Measurements from ENCODE around the gene GNG2.

GNG2 gene

DNA sequence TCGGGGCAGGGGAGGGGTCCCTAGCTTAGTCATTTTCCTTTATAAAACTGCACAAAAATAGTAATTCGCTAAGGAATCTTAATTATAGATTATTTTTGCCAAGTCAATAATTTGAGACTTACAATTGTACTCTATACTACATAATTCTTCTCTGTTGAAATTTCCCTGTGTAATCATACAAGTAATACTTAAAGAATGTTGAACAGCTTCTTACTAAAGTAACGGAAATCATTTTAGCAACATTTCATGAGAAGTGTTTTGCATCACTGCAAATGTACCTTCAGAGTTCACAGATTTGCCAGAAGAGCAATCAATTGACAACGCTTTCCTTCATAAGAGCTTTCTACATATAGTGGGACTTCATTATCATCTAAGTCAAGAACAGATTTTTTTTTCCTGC is 7.9 kb upstream of the GNG2 start:
- Histone ChIP-seq H3K36me3 (ENCODE audit: insufficient read depth, low read length) (no peaks in the 10 kb centered on the region), H3K4me1 (ENCODE audit: control insufficient read depth, insufficient read depth, low read length, unreplicated experiment) (peaks cover 23% of the 10 kb centered on the region), H3K27ac (ENCODE audit: low read depth, low read length) (peak overlapping the region; percentile 53), H3K79me2 (ENCODE audit: control insufficient read depth, insufficient read depth, low read length, unreplicated experiment) (no peaks in the 10 kb centered on the region), H3K4me3 (ENCODE audit: low read depth, low read length) (no peak overlapping the region; the same call in 1 of the 2 replicates), H2AFZ (ENCODE audit: low read length, unreplicated experiment) (no peak overlapping the region), H3K27me3 (ENCODE audit: insufficient read depth, low read length) (no peaks in the 10 kb centered on the region)

DNA sequence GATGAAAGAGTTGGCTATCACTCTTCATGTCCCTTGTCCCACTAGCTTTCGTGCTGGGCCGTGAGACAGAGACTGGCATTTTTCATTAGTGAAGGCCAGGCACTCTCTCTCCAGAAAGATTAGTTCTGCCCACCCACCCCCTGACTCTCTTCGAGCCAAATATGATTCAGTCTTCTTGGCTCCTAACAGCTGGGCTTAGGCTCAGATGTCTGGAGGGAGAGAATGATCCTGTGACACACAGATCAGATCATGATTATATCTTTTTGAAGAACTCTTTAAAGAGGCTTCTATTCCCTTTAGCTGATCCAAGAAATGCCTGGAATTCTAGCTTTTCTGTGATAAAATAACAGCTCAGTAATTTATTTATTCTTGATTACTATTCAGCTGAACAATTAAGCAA is 5.2 kb upstream of the GNG2 start:
- no peak overlapping the region for H3K27ac ChIP-seq (ENCODE audit: low read depth, low read length)

DNA sequence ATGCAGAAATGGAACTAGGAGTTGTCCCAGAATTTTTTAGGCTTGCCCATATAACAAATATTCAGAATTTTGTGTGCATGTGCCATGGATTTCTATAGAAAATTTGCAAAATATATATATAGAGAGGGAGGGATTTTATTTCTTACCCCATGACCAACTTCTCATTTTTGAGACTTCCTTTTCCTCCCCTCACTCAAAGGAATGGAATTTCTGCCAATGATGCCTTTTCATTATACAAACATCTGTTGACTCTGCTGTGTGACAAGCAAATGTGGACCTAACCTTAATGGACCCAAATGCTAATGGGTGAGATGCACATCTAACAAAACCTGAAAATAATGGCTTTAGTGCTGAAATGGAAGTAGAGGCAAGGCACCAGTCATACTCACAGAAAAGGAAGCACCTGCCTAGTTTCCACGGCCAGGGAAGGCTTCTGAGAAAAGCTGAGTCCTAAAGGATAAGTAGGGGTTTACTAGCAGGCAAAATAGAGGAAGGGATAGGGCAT is 3.6 kb upstream of the GNG2 start:
- no peaks in the 10 kb centered on the region for H3K79me2 ChIP-seq (ENCODE audit: control insufficient read depth, insufficient read depth, low read length, unreplicated experiment)
- no peak overlapping the region for H2AFZ ChIP-seq (ENCODE audit: low read length, unreplicated experiment)
- H3K27me3 ChIP-seq (ENCODE audit: insufficient read depth, low read length): no peaks in the 10 kb centered on the region
- no peak overlapping the region for H3K4me3 ChIP-seq (ENCODE audit: low read depth, low read length)
- peaks cover 34% of the 10 kb centered on the region for H3K4me1 ChIP-seq (ENCODE audit: control insufficient read depth, insufficient read depth, low read length, unreplicated experiment)
- H3K27ac ChIP-seq (ENCODE audit: low read depth, low read length): no peak overlapping the region
- no peaks in the 10 kb centered on the region for H3K36me3 ChIP-seq (ENCODE audit: insufficient read depth, low read length)

More for the DNA sequence above, 5.2 kb upstream of the GNG2 start:
- Histone ChIP-seq H3K27me3 (ENCODE audit: insufficient read depth, low read length) (no peaks in the 10 kb centered on the region), H3K4me1 (ENCODE audit: control insufficient read depth, insufficient read depth, low read length, unreplicated experiment) (peaks cover 33% of the 10 kb centered on the region), H3K4me3 (ENCODE audit: low read depth, low read length) (no peak overlapping the region), H3K79me2 (ENCODE audit: control insufficient read depth, insufficient read depth, low read length, unreplicated experiment) (no peaks in the 10 kb centered on the region), H2AFZ (ENCODE audit: low read length, unreplicated experiment) (no peak overlapping the region), H3K36me3 (ENCODE audit: insufficient read depth, low read length) (no peaks in the 10 kb centered on the region)

DNA sequence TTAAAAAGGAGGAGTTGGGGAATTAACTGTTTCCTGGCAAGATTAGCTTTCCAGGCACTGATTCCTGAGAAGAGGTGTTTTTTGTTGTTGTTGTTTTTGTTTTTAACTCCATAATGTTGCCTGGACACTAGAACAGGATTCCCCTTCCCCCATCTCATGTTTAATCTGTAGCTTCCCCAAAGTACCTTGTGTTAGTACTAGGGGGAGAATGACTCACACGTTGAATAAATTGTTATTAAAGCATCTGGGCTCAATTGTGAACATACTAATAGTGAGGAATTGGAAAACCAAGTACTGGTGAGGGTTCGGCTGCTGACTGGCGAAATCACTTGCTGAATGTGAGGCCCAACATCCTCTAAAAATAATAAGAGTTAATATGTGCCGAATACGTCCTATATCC is 1.3 kb upstream of the GNG2 start:
- peaks cover 18% of the 10 kb centered on the region for H3K79me2 ChIP-seq (ENCODE audit: control insufficient read depth, insufficient read depth, low read length, unreplicated experiment)
- H3K27ac ChIP-seq (ENCODE audit: low read depth, low read length): no peak overlapping the region
- H3K4me3 ChIP-seq (ENCODE audit: low read depth, low read length): no peak overlapping the region
- H2AFZ ChIP-seq (ENCODE audit: low read length, unreplicated experiment): no peak overlapping the region
- H3K36me3 ChIP-seq (ENCODE audit: insufficient read depth, low read length): no peaks in the 10 kb centered on the region
- peaks cover 35% of the 10 kb centered on the region for H3K4me1 ChIP-seq (ENCODE audit: control insufficient read depth, insufficient read depth, low read length, unreplicated experiment)
- H3K27me3 ChIP-seq (ENCODE audit: insufficient read depth, low read length): no peaks in the 10 kb centered on the region

DNA sequence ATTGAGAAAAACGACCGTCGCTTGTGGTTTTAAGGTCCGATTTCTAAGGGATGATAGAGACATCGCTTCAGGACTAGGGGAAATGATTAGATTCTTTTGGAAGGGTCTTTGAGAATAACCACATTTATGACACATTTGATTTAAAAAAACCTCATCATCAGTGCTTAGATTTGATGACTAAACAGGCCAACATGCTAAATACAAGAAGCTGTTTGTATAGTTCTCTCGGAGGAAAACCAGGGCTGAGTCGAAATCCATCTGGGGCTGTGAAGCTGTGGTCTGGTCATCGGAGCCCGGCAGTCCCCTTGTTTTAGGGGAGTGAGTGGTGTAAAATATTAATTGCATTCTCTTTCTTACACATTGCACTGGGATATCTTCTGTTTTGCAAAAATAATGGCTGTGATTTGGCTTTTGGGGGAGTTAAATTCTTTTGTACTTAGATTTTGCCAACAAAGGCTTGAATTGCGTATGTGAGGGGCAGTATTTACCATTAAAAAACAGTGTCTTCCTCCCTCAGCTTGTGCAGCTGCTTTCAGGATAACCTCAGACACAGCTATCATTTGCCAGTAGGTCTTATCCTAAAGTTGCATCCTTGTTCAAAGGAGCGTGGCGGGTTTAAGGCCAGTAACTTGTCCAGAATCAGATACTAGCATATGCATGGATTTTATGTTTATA is 550 bp downstream of the GNG2 start:
- peaks cover 31% of the 10 kb centered on the region for H3K4me1 ChIP-seq (ENCODE audit: control insufficient read depth, insufficient read depth, low read length, unreplicated experiment)
- H3K36me3 ChIP-seq (ENCODE audit: insufficient read depth, low read length): no peaks in the 10 kb centered on the region
- no peaks in the 10 kb centered on the region for H3K27me3 ChIP-seq (ENCODE audit: insufficient read depth, low read length)
- peak overlapping the region; percentile 91 for H2AFZ ChIP-seq (ENCODE audit: low read length, unreplicated experiment)
- H3K27ac ChIP-seq (ENCODE audit: low read depth, low read length): peak overlapping the region; percentile 73; the same call in 1 of the 2 replicates
- peaks cover 31% of the 10 kb centered on the region for H3K79me2 ChIP-seq (ENCODE audit: control insufficient read depth, insufficient read depth, low read length, unreplicated experiment)
- H3K4me3 ChIP-seq (ENCODE audit: low read depth, low read length): peak overlapping the region; percentile 86

DNA sequence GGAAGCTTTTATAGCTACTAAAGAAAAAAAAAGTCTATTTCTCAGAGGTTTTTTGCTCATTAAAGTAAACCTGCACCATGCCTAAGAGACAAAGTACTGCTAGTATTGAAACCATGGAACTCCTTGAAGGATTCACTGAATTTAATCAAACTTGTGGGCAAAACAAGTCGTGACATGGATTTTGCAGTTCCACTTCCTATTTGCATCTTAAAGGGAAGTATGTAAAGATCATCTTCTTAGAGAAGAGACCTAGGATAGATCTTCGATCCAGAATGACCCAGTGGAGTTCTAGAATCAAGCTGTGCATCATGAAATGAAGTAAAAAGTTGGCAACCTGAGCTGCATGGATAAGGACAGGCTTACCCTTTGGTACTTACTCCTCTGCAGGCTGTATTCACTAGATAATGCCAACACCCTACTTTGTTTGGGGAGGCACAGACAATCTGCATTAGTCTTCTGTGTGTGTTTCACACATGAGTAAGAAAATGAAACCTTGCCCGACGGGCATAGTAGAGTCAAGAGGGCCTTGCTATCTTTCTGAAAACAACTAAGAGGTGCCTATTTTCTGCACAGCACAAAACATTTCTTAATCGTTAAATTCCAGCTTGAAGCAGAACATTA is 1.9 kb downstream of the GNG2 start:
- H3K27me3 ChIP-seq (ENCODE audit: insufficient read depth, low read length): no peaks in the 10 kb centered on the region
- H3K27ac ChIP-seq (ENCODE audit: low read depth, low read length): peak overlapping the region; percentile 17; the same call in 1 of the 2 replicates
- peaks cover 31% of the 10 kb centered on the region for H3K4me1 ChIP-seq (ENCODE audit: control insufficient read depth, insufficient read depth, low read length, unreplicated experiment)
- no peaks in the 10 kb centered on the region for H3K36me3 ChIP-seq (ENCODE audit: insufficient read depth, low read length)
- H3K79me2 ChIP-seq (ENCODE audit: control insufficient read depth, insufficient read depth, low read length, unreplicated experiment): peaks cover 32% of the 10 kb centered on the region
- H3K4me3 ChIP-seq (ENCODE audit: low read depth, low read length): peak overlapping the region; percentile 86
- H2AFZ ChIP-seq (ENCODE audit: low read length, unreplicated experiment): peak overlapping the region; percentile 35

DNA sequence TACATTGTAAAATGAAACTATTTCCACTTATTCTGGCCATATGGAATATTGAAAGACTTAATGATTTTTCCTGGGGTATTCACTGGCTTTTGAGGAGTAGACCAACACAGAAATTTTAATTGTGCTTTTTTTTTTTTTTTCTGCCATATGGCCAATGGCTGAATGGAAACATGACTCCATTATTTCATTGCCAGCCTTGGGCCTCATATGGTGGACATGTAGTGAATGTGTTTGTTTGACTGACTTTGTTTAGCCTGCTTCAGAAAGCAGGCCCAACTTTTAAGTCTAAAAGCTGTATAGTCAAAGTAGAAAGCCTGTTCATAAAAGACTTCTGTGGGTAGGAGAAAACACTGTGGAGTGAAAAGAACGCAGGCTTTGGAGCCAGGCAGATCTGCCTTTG is 2.4 kb downstream of the GNG2 start:
- Histone ChIP-seq H3K27me3 (ENCODE audit: insufficient read depth, low read length) (no peaks in the 10 kb centered on the region), H3K4me1 (ENCODE audit: control insufficient read depth, insufficient read depth, low read length, unreplicated experiment) (peaks cover 31% of the 10 kb centered on the region), H3K36me3 (ENCODE audit: insufficient read depth, low read length) (no peaks in the 10 kb centered on the region), H2AFZ (ENCODE audit: low read length, unreplicated experiment) (peak overlapping the region; percentile 35), H3K27ac (ENCODE audit: low read depth, low read length) (peak overlapping the region; percentile 17; the same call in 1 of the 2 replicates), H3K79me2 (ENCODE audit: control insufficient read depth, insufficient read depth, low read length, unreplicated experiment) (peaks cover 32% of the 10 kb centered on the region), H3K4me3 (ENCODE audit: low read depth, low read length) (peak overlapping the region; percentile 86)

DNA sequence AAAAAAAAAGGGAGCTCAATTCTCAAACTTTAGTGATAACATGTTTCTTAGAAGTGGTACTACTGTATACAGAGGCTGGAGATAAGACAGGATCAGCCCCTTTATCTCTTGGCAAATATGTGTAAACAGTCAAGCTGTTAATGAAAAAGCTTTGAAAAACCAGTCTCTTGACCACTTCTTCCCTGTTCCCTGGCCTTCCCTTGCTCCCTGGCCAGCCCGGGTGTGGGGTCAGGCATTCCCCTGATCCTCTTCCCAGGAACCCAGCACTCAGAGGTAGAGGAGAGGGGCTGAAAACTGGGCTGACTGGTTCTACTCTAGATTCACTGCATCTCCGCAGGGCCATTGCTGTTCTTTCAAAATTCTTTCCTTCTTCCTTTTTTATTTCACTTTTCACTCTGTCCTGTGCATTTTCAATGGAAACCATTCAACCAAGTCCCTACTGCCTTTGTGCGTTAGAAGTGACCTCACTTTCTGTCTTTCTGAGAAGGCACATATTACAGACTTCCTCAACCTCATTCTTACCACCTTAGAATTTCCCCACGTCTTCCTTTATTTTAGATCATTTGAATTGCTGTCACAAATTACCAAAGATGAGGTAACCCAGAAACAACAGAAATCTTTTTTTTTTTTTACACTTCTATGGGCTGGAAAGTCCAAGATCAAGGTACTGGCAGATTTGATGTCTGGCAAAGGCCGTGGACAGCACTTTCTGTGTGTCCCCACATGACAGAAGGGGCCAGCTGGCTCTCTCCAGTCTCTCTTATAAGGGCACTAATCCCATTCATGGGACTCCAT is 5.7 kb downstream of the GNG2 start:
- Histone ChIP-seq H3K36me3 (ENCODE audit: insufficient read depth, low read length) (no peaks in the 10 kb centered on the region), H3K4me3 (ENCODE audit: low read depth, low read length) (no peak overlapping the region), H3K4me1 (ENCODE audit: control insufficient read depth, insufficient read depth, low read length, unreplicated experiment) (peaks cover 21% of the 10 kb centered on the region), H3K27me3 (ENCODE audit: insufficient read depth, low read length) (no peaks in the 10 kb centered on the region), H2AFZ (ENCODE audit: low read length, unreplicated experiment) (no peak overlapping the region), H3K79me2 (ENCODE audit: control insufficient read depth, insufficient read depth, low read length, unreplicated experiment) (peaks cover 34% of the 10 kb centered on the region), H3K27ac (ENCODE audit: low read depth, low read length) (no peak overlapping the region)

DNA sequence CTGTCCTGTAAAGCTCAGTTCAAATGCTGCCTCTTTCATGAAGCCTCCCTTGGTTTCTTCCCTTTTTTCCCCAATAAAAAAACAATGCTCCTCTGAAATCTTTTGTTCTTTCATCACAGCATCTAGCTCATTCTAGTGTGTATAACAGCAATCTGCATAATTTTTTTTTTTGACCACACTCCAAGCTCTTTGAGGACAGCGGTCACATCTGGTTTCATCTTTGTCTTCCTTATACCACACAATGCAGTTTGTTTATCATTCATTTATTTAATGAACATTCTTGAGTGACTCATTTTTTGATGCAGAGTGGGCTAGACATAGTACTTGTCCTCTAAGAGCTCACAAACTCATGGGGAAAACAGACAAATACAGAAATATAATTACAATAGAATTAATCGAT is 7.3 kb downstream of the GNG2 start:
- H3K27me3 ChIP-seq (ENCODE audit: insufficient read depth, low read length): no peaks in the 10 kb centered on the region
- H3K79me2 ChIP-seq (ENCODE audit: control insufficient read depth, insufficient read depth, low read length, unreplicated experiment): peaks cover 28% of the 10 kb centered on the region
- peaks cover 21% of the 10 kb centered on the region for H3K4me1 ChIP-seq (ENCODE audit: control insufficient read depth, insufficient read depth, low read length, unreplicated experiment)
- no peak overlapping the region for H3K27ac ChIP-seq (ENCODE audit: low read depth, low read length)
- H3K36me3 ChIP-seq (ENCODE audit: insufficient read depth, low read length): no peaks in the 10 kb centered on the region
- no peak overlapping the region for H2AFZ ChIP-seq (ENCODE audit: low read length, unreplicated experiment)
- H3K4me3 ChIP-seq (ENCODE audit: low read depth, low read length): no peak overlapping the region

DNA sequence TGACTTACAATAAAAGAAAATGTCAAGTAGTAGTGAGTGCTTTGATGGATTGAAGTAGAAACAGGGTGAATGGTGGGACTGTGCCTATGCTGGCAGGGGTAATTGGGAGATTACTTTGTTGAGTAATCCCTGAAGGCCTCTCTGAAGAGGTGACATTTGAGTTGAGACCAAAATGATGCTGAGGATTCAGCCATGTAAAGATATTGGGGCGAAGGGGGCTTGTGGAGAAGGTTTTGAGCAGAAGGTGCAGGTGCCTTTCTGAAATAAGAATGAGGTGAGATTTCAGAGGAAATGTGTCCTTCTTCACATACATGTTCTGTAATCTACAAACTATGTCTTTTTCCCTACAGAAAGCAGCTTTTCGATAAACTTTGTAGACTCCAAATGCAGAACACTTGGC is 8.0 kb downstream of the GNG2 start:
- Histone ChIP-seq H3K79me2 (ENCODE audit: control insufficient read depth, insufficient read depth, low read length, unreplicated experiment) (peaks cover 21% of the 10 kb centered on the region), H3K27ac (ENCODE audit: low read depth, low read length) (no peak overlapping the region), H3K4me1 (ENCODE audit: control insufficient read depth, insufficient read depth, low read length, unreplicated experiment) (peaks cover 21% of the 10 kb centered on the region), H3K36me3 (ENCODE audit: insufficient read depth, low read length) (no peaks in the 10 kb centered on the region), H2AFZ (ENCODE audit: low read length, unreplicated experiment) (no peak overlapping the region), H3K4me3 (ENCODE audit: low read depth, low read length) (no peak overlapping the region), H3K27me3 (ENCODE audit: insufficient read depth, low read length) (no peaks in the 10 kb centered on the region)

Measured in ACC112 (cell line).